HAP-1 (cell line): ENCODE results near the gene PTPN2.
"Not testable (repeated sequence)": the region's sequence is repeated elsewhere in the genome, so short reads cannot be mapped to it uniquely, and the experiment has no call there.

Source experiments
- DNase-seq, 2 experiments: peaks; one replicate each; pipeline ENCODE4 v3.0.0-alpha.2; 2016 to 2020; ENCODE audit warnings: low spot score in 2 of 2
- H3K27me3 ChIP-seq: fragments of 250-450 bp; sonication (Bioruptor Pico); 2 replicates; pipeline ENCODE4 v1.5.1; 2020; ENCODE audit warnings: low read depth, mild to moderate bottlenecking, moderate library complexity
- H3K36me3 ChIP-seq: fragments of 250-450 bp; sonication (Bioruptor Pico); replicated peaks from 2 replicates; pipeline ENCODE4 v1.5.1; 2020; ENCODE audit warnings: mild to moderate bottlenecking
- H3K4me1 ChIP-seq: fragments of 250-450 bp; sonication (Bioruptor Pico); 2 replicates; pipeline ENCODE4 v1.5.1; 2020; ENCODE audit warnings: mild to moderate bottlenecking
- H3K4me3 ChIP-seq: fragments of 250-450 bp; sonication (Bioruptor Pico); 2 replicates; pipeline ENCODE4 v1.5.1; 2020; ENCODE audit warnings: mild to moderate bottlenecking, moderate library complexity
- H3K9me3 ChIP-seq: fragments of 250-450 bp; sonication (Bioruptor Pico); 2 replicates; pipeline ENCODE4 v1.5.1; 2020; ENCODE audit warnings: mild to moderate bottlenecking, moderate library complexity
- in situ Hi-C: fragments of 300-500 bp; cut with MboI; formaldehyde crosslinking; loops from 3 replicates; pipeline ENCODE4 v1.14.3; 2020; ENCODE audit warnings: low sequenced_read_pairs, inconsistent platforms, mixed read lengths

The PTPN2 gene

DNA sequence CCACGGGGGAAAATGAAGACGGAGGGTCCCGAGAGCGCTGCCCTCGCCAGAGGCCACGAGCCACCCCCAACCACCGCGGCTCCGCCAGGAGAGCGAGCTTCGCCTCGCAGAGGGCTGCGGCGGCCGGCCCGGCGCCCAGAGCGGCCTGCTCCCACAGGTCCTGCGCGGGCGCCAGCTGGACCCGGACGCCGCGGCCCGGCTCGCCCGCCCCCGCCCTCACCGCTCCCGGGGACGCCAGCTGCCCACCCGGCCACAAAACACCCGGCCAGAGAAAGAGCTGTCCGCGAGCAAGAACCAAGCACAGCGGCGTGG lies 709 bp downstream of the PTPN2 start:
- H3K4me1 ChIP-seq, result peaks cover 7% of the 10 kb centered on the region
- DNase-seq, result no peak
- in situ Hi-C loops, result no loop called here
- H3K9me3 ChIP-seq, result no peaks in the 10 kb centered on the region; the same call in 1 of the 2 replicates
- H3K36me3 ChIP-seq, result no peaks in the 10 kb centered on the region
- H3K27me3 ChIP-seq, result no peaks in the 10 kb centered on the region
- peak overlapping the region; percentile 83 for H3K4me3 ChIP-seq

DNA sequence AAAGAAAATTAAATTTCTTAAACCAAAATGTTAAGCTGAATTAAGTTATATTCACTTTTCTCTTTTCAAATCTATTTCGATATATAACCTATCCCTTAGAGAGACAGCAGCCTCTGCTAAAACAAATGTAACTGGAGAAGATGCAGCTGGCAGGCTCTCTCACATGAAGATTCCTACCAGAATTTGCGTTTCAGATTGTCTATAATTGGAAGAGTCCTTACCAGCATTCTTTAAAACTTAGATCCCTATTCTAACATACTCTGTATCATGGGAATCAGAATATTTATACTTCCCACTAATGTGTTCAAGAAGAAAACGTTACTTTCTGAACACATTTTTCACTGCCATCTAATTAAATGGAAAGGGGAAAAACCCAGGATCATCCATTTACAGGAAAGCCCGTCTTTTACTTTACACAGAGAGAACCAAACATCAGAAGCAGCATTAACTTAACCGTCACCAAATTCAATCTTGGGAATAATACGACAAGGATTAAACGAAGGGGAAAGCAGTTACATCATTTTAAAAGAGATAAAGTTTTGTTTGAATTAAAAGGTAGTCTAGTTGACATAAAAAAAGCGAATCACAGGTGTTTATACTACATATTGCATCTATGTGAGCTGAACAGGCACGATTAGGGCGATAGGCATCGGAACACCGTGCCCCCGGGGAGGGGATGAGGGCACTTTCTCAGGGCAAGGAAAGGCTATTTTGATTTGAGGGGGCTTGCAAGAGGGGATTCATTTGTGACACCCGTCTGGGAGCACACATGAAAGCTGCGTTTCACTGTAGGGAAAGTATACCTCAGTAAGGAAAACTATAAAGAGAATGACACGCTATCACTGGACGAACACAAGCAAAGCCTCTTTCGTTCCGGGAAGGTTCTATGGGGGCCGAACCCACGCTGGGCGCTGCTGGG lies 1.3 kb downstream of the PTPN2 start:
- in situ Hi-C loops, result no loop called here

GRCh38 chr18:12880541-12880910 lies 3.5 kb downstream of the PTPN2 start:
- H3K4me1 ChIP-seq, result peaks cover 7% of the 10 kb centered on the region

More for the DNA sequence above, 1.3 kb downstream of the PTPN2 start:
- Histone ChIP-seq H3K4me3 (peak overlapping the region; percentile 83), H3K9me3 (no peaks in the 10 kb centered on the region; the same call in 1 of the 2 replicates), H3K4me1 (peaks cover 7% of the 10 kb centered on the region), H3K27me3 (no peaks in the 10 kb centered on the region), H3K36me3 (no peaks in the 10 kb centered on the region)
- no peak for DNase-seq

GRCh38 chr18:12879840-12880540 lies 4.0 kb downstream of the PTPN2 start:
- Histone ChIP-seq H3K27me3 (no peaks in the 10 kb centered on the region), H3K4me1 (peaks cover 8% of the 10 kb centered on the region), H3K36me3 (no peaks in the 10 kb centered on the region), H3K9me3 (no peaks in the 10 kb centered on the region), H3K4me3 (no peak overlapping the region)
- in situ Hi-C loops, result no loop called here
- no peak for DNase-seq

More at GRCh38 chr18:12880541-12880910, 3.5 kb downstream of the PTPN2 start:
- Histone ChIP-seq H3K9me3 (no peaks in the 10 kb centered on the region), H3K36me3 (no peaks in the 10 kb centered on the region), H3K27me3 (no peaks in the 10 kb centered on the region), H3K4me3 (no peak overlapping the region)
- in situ Hi-C loops, result no loop called here
- no peak for DNase-seq

GRCh38 chr18:12874992-12875391 lies 9.0 kb downstream of the PTPN2 start:
- H3K4me1 ChIP-seq, H3K27me3 ChIP-seq, DNase-seq, H3K36me3 ChIP-seq, H3K4me3 ChIP-seq, H3K9me3 ChIP-seq, in situ Hi-C loops: not testable (repeated sequence)

DNA sequence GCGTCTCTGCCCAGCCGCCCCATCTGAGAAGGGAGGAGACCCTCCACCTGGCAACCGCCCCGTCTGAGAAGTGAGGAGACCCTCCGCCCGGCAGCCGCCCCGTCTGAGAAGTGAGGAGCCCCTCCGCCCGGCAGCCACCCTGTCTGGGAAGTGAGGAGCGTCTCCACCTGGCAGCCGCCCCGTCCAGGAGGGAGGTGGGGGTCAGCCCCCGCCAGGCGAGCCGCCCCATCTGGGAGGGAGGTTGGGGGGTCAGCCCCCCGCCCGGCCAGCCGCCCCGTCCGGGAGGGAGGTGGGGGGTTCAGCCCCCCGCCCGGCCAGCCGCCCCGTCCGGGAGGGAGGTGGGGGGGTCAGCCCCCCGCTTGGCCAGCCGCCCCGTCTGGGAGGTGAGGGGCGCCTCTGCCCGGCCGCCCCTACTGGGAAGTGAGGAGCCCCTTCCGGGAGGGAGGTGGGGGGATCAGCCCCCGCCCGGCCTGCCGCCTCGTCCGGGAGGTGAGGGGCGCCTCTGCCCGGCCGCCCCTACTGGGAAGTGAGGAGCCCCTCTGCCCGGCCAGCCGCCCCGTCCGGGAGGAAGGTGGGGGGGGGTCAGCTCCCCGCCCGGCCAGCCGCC lies 10.0 kb downstream of the PTPN2 start:
- H3K9me3 ChIP-seq, H3K36me3 ChIP-seq, H3K27me3 ChIP-seq, in situ Hi-C loops, H3K4me3 ChIP-seq, DNase-seq, H3K4me1 ChIP-seq: not testable (repeated sequence)

- H3K4me3 ChIP-seq, result no peak overlapping the region
- H3K27me3 ChIP-seq, result no peaks in the 10 kb centered on the region
- no peak for DNase-seq
- peaks cover 4% of the 10 kb centered on the region; the same call in 1 of the 2 replicates for H3K4me1 ChIP-seq
- H3K36me3 ChIP-seq, result no peaks in the 10 kb centered on the region
- in situ Hi-C loops, result no loop called here
- 0 out of 2 replicates have a peak, but pooled peaks cover 4% of the 10 kb centered on the region for H3K9me3 ChIP-seq
These were observed 11.6 kb downstream of the PTPN2 start for GRCh38 chr18:12872408-12872807.

DNA sequence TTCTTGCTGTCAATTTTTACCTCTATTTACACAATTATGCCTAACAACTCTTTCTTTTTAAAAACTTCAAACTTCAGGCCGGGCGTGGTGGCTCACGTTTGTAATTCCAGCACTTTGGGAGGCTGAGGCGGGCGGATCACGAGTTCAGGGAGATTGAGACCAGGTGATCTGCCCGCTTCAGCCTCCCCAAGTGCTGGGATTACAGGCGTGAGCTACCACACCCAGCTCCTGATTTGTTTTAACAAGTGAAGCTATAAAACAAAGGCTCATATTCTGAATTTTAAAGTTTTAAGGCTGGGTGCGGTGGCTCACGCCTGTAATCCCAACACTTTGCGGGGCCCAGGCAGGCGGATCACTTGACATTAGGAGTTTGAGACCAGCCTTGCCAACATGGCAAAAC lies 15.5 kb downstream of the PTPN2 start:
- no peaks in the 10 kb centered on the region for H3K36me3 ChIP-seq
- in situ Hi-C loops, result no loop called here
- H3K4me1 ChIP-seq, result peaks cover 4% of the 10 kb centered on the region; the same call in 1 of the 2 replicates
- 0 out of 2 replicates have a peak, but pooled peaks cover 4% of the 10 kb centered on the region for H3K9me3 ChIP-seq
- H3K27me3 ChIP-seq, result no peaks in the 10 kb centered on the region
- DNase-seq, result no peak
- no peak overlapping the region for H3K4me3 ChIP-seq

GRCh38 chr18:12867441-12868123 lies 16.5 kb downstream of the PTPN2 start:
- no peak overlapping the region for H3K4me3 ChIP-seq
- H3K27me3 ChIP-seq, result no peaks in the 10 kb centered on the region
- DNase-seq, result no peak
- in situ Hi-C loops, result no loop called here
- H3K9me3 ChIP-seq, result 0 out of 2 replicates have a peak, but pooled peaks cover under 1% of the 10 kb centered on the region
- H3K4me1 ChIP-seq, result peaks cover 6% of the 10 kb centered on the region
- no peaks in the 10 kb centered on the region for H3K36me3 ChIP-seq

GRCh38 chr18:12863687-12864216 lies 20.3 kb downstream of the PTPN2 start:
- DNase-seq, result no peak
- Histone ChIP-seq H3K36me3 (no peaks in the 10 kb centered on the region), H3K9me3 (no peaks in the 10 kb centered on the region), H3K4me1 (peaks cover 18% of the 10 kb centered on the region), H3K27me3 (no peaks in the 10 kb centered on the region), H3K4me3 (no peak overlapping the region)
- in situ Hi-C loops, result no loop called here

GRCh38 chr18:12862874-12863482 lies 21.1 kb downstream of the PTPN2 start:
- DNase-seq, result no peak
- peaks cover 18% of the 10 kb centered on the region for H3K4me1 ChIP-seq

DNA sequence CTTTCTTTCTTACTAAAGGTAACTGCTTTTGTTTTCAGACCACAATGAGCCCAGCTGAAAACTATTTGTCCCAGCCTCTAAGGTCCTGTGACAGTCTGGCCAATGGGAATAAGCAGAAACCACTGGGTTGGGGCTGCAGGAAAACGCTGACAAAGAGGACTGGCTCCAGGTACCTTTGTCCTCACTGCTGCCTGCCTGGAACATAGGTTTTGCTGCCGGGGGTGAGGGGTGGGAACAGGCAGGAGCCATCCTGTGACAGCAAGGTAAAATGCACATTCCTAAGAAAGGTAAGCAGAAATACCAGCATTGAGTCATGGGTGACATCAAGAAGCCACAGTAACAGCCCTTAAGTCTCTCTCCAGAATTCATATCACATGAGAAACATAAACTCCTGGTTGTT lies 21.6 kb downstream of the PTPN2 start:
- Histone ChIP-seq H3K27me3 (no peaks in the 10 kb centered on the region), H3K4me3 (no peak overlapping the region), H3K36me3 (no peaks in the 10 kb centered on the region), H3K4me1 (peaks cover 18% of the 10 kb centered on the region), H3K9me3 (no peaks in the 10 kb centered on the region)
- in situ Hi-C loops, result no loop called here
- peak; percentile 53 to 68 for DNase-seq

More at GRCh38 chr18:12862874-12863482, 21.1 kb downstream of the PTPN2 start:
- no peaks in the 10 kb centered on the region for H3K27me3 ChIP-seq
- no peaks in the 10 kb centered on the region for H3K36me3 ChIP-seq
- H3K4me3 ChIP-seq, result no peak overlapping the region
- H3K9me3 ChIP-seq, result no peaks in the 10 kb centered on the region
- in situ Hi-C loops, result no loop called here

DNA sequence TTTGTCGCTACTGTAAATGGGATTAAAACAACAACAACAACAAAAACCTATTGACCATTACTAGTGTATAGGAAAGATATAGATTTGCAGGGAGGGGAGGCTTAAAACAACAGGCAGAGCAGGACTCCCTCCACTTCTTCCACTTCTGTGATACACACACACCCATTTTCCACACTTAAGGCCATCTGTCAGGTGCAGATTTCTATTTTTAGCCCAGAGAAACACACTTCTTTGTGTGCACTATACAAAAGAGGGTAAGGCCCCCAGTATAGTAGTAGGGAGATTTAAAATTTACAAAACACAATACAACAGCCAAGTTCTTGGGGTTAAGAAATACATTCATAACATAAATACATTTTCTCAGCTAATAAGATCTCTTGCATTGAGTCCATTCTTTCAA lies 22.4 kb downstream of the PTPN2 start:
- Histone ChIP-seq H3K4me1 (peaks cover 18% of the 10 kb centered on the region), H3K36me3 (no peaks in the 10 kb centered on the region), H3K4me3 (no peak overlapping the region), H3K27me3 (no peaks in the 10 kb centered on the region), H3K9me3 (no peaks in the 10 kb centered on the region)
- no peak for DNase-seq
- in situ Hi-C loops, result no loop called here
